ENCODE results near the gene PYCR2.
"Not testable (repeated sequence)": the region's sequence is repeated elsewhere in the genome, so short reads cannot be mapped to it uniquely, and the experiment has no call there.

Gene PYCR2

DNA sequence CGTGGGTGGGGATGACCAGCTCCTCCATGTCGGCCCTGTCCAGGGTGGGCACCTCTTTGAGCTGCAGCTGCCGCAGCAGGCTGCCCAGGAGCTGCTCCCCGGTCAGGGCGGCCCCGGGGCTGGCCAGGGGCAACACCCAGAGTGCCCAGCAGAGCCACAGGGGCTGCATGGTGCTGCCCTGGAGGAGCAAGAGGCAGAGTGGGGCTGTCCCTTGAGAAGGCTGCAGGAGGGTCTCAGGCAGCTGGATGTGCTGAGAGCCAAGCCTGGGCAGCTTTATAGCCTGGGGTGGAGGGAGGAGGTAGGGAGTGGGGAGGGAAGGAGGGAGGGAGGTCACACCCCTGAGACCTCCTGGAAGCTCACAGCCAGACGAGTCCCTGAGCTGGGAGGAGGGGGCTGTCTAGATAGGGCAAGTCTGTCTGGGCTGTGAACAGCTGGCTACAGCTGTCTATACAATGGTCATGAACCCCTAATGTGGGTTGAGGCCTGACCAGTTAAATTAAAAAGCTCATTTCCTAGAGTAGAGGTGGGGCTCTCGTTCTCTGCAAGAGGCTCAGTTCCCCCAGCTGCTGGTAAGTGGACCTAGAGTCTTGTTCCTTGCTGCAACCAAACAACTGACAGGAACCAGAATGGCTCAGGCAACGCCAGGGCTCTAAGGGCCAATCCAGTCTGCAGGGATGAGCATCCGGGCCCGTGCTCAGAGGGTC lies 35.0 kb downstream of the PYCR2 start, which contains the start of gene LEFTY1:
LEFTY1 (minus strand) TSS at position 249 of the 704 bp plus-strand sequence; CDS start at position 169, 80 bp downstream.
- no peak for DNase-seq

DNA sequence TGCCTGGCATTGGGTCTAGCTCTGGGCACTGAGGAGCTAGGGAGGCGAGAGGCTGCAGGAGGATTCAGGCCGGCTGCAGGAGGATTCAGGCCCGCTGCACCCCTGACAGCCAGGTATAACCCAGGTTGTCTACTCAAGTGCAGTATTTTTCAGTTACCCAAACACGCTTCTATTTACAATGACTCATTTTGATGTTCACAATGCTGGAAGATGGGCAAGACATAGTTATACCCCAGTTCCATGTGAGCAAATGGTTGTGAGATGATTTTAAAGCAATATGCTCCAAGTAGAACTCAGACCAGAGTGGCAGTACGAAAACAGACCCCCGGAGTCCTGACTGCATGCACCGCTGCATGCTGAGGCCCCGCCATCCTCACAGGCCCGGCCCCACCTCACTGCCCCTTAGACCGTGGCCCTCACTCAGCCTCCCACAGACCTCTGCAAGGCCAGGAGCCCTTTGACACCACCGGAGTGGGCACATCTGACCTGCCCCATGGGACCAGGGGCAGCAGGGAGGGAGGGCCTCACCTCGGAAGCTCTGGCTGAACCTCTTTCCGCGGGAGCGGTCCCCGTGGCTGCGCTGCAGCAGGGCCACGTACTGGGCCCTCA lies 35.7 kb downstream of the PYCR2 start:
- DNase-seq, result no peak

DNA sequence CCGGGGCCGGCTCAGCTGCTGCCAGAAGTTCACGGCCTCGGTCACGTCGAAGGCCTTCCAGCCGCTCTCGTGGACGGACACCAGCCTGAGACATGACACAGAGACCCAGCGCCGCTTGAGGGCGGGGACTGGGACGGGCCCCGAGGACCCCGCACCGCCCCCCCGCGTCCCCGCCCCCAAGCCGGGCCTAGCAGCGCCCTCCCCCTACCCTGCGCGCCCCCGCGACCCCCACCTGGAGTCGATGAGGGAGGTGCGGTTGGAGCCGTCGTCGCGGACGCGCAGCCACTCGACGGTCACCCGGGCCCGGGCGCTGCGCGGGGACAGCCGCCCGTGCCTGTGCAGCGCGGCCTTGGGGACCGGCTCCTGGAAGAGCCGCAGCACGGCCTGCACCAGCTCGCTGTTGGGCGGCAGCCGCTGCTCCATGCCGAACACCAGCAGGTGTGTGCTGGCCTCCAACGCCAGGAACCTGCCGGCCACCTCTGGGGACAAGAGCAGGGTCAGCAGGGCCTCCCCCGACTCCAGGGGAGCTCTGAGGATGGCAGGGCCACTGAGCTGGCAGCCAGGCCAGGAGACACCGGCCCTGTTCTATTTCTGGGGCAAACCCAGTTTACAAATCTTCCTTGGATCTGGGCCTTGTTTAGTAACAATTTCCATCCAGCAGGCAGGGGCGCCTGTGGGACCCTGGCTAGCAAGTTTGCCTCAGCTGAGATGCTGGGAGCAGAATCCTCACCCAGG lies 36.3 kb downstream of the PYCR2 start:
- not testable (repeated sequence) for DNase-seq

DNA sequence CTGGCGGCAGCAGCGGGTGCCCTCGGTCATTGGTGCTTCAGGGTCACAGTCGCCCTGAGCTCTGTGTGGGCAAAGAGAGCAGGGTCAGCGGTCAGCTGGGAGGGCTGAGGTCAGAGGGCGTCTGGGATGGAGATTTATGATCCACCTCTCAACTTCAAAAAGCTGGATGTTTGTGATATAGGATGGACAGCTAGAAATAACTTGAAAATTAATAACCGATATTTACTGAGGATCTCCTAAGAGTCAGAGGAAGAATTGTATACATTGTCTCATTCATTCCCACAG lies 37.1 kb downstream of the PYCR2 start:
- DNase-seq, result no peak

DNA sequence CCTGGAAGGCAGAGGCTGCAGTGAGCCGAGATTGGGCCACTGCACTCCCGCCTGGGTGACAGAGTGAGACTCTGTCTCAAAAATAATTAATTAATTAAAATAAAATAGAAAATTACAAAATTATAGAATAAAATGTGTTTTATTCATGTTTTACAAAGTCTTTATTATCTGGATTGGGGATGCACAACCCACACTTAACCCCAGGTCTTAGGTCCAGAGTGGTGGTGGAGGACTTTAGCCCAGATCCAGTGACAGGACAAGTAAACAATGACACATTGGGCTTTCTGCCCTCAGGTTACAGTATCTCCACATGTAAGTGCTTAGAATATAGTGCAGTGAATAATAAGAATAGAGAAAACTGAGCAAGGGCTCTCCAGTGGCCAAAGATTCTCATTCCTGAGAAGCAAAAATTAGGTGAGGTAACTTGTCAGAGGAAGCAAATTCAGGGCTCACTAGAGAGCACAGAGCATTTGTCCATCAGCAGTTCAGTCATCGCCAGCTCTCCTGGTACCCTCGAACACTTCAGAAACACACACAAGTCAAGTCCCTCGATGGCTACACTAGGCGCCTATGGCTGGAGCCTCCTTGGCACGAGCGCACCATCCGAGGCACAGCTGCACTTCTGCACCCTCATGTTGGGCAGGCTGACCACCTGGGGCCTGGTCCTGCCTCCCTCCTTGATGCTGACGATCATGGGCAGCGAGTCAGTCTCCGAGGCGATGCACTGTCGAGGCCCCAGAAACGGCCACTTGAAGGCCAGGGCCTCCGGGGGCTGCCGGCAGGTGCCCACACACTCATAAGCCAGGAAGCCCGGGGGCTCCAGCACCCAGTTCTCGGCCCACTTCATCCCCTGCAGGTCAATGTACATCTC lies 37.7 kb downstream of the PYCR2 start:
- DNase-seq, result no peak

DNA sequence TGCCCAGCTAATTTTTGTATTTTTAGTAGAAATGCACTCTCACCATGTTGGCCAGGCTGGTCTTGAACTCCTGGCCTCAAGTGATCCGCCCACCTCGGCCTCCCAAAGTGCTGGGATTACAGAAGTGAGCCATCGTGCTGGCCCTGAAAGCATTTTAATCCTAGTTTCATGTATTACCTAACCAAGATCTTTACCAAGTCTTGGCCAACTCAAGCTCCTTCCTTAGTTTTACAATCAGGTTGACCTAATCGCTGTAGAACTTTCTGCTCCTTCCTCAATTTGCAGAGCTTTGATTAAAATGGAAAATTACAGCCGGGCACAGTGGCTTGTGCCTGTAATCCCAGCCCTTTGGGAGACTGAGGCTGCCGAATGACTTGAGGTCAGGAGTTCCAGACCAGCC lies 38.7 kb downstream of the PYCR2 start:
- DNase-seq, result no peak

DNA sequence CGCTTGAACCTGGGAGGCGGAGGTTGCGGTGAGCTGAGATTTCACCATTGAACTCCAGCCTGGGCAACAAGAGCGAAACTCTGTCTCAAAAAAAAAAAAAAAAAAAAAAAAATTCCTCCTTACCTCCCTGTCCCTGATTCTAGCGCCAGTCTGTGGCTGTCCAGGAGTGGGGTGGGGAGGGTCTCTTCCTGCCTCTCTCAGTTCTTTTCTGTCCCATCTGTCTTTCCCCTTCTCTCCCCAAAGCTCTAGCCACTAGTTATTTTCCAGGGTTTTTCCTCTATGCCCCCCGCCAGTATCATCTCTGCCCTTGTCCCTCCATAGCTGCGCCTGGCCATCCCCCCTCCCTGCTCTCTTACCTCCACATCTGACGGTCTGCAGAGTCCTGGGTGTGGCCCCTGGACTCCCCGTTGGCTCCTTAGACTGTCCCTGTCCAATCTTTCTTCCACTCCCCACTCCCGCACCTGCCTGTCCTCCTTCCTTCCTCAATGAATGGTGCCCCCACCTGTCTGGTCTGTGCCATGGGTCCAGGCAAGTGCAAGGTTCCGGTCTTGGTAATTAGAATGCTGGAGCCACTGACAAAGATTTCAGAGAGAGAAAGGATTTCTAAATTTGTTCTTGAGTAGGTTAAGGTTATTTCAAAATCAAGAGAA lies 40.3 kb downstream of the PYCR2 start:
- DNase-seq, result no peak

DNA sequence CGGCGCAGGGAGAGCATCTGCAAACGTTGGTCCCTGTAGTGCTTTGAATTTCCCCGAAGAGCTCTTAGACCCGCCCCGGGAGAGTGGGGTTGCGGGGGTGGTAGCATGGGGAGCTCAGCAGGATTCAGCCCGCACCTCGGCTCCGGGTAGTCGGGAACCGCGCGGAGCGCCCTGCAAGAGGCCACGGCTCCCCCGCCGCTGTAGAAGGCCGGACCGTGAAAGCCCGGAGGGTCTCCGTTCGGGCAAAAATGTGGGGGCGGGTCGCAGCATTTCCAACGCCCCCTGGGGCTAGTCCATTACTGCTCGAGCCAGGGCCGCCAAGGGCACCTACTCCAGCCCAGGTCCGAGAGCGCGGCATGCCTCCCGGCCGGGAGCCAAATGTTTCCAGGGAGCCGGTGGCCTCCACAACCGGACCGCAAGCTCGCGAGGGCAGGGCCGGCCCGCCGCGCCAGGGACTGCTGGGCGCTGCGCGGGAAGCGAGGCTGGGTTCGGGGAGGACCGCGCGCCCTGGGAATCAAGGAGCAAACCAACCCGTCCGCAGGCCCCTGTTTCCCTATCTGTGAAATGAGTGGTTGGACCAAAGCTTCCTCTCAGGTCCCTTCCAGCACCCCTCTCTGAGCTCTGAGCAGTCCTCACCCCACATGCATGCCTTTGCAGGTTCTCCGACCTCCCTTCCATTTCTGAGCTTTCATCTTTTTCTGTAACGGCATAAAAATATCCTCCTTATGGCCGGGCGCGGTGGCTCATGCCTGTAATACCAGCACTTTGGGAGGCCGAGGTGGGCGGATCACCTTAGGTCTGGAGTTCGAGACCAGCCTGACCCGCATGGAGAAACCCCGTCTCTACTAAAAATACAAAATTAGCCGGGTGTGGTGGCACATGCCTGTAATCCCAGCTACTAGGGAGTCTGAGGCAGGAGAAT lies 41.1 kb downstream of the PYCR2 start:
- peak; percentile 82 for DNase-seq

DNA sequence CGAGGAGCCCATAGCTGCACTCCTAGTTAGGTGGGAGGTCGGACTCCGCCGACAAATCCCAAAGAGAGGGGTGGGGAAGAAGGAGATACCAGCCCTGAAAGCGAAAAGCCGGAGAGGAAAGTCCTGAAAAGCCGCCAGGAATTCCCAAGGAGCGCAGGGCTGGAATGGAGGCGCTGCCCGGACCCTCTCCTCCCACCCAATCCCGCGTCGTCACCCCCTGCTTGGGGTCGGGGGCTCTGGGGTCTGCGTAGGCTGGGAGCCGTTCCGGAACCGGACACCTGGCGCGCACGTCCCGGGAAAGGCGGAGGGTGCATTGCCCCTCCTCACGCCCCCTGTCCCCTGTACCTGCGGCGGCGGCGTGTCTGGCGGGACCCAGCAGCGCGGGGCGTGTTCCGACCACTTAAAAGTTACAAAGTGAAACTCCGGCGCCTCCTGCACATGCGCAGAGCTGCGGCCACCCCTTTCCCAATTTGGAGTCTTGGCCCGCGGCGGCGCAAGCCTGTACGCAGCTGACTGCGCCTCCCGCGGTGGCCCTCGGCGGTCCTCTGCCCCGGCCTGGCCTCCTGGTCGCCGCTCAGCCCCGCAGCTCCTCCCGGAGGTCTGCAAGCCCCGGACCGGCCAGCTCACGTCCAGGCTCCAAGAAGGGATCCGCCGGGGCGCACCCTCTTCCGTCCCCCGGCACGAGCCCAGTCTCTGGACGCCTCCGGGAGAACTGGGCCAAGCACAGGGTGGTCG lies 41.9 kb downstream of the PYCR2 start, which contains the start of gene TMEM63A:
TMEM63A (minus strand) TSS at position 422 of the 735 bp plus-strand sequence. CDS start 4,800 bp downstream, outside the sequence.
- DNase-seq, result peak; percentile 94

DNA sequence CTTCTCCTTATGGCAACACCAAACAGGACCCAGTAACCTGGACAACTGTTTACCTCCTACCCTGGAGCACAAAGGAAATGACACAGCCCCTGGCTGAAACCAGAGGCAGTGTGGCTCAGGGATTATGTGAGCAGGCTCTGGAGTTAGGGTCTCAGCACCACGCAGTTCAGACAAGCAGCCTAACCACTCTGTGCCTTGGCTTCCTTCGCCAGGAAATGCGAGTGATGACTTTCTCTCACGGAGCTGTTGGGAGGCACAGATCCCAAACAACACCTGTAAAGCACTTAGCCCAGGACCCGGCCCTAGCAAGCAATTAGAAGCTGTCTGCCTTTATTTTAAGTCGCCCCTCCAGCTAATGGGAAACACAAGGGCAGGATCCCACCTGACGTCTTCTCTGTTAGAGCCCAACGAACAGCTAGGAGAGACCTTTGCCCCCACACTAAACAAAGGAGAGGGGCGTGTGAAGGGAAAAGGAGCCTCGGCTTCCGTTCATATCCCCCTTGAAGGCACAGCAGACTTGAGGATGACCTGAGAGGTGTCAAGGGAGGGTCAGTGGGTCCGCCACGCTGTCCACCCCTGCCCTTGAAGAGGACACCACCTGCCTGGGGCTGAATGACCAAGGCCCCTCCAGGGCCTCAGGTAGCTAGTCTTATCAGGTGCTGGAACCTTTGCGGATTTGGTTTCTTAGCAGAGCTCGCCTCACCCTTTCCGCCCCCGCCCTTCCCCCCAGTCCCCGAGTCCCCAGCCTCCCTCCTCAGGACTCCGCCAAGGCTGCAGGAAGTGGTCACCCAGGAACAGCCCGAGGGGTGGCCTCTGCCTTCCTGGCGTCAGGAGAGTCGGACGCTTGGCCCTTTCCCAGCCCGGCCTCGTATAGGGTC lies 42.7 kb downstream of the PYCR2 start:
- peak; percentile 49 for DNase-seq

DNA sequence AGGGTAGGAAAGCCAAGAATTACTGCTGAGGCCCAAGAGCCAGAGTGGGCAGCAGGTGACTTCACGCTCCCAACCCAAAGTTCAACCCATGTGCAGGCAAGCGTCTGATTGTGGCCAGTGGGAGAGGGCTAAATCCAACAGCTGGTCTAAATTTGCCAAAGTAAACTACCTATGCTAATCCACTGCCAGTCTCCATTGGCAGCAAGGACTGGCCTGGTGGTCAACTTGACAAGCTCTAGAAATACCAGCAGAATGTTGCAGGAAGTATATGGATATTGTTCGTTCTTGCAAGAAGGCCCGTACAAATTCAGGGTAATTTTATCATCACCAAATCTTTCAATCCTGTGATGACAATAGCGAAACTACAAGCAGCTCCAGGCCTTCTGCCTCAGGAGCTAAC lies 43.4 kb downstream of the PYCR2 start:
- peak; percentile 44 for DNase-seq

DNA sequence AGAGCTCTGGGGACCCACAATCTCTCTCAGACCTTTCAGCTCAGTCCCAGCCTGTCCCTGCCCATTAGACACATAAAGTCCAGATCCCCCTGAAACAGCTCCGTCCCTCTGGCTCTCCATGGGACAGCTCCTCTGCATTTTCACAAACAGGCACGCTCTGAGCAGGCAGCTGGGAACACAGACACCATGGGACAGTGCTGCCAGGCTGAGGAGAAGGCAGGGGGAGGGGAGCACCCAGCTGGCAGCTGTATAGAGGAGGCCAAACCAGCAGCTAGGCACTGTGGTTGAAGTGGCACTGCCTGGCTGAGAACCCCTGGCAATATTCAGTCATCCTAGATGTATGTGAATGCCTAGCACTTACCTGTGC lies 43.8 kb downstream of the PYCR2 start:
- DNase-seq, result peak; percentile 45

DNA sequence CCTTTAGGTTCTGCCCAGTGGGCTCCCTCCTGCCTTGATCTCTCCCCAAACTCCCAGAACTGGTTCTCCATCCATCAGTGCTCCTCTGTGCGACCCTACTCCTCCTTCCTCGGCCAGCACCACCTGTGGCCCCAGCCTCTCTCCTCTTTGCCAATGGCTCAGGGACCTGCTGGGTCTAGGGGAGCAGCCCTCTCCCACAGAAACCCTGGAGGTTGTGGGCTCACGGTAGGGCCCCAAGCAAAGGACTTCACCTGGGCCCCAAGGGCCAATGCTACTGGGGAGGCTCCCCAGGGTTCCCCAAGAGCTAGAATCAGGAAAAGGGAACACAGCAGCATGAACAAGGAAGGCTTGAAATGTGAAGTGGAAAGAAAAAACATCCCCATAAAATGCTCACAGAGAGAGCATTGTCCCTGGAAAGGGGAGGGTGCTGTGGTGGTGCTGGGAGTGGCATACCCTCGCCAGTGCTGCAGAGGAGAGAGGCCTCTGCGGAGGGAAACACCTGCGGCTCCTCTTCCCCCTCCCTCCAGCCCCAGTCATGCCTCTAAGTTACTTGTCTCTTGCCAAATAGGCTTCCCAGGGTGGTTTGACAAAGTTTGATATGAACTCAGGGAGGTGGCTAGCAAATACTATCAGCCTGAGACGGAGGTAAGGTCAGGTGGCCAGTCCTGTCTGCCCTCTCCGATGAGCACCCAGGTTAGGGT lies 44.4 kb downstream of the PYCR2 start:
- peak; percentile 37 for DNase-seq

DNA sequence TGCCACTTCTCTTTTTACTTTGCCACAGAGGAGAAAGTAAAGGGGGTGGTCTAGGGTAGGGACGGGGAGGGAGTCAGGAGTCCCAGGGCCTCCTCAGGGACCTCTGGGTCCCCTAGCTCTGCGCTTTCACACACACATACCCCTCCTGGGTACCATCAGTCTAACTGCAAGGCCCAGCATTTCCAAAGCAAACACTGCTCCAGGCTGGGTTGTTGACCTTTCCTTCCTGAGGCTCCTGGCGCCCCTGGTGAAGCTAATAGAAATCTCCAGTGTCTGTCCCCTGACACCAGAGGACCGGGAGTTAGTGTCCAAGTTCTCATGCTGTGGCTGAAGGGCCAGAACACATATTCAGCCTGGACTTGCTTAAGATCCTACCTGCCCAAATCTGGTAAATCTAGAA lies 45.8 kb downstream of the PYCR2 start:
- no peak for DNase-seq

DNA sequence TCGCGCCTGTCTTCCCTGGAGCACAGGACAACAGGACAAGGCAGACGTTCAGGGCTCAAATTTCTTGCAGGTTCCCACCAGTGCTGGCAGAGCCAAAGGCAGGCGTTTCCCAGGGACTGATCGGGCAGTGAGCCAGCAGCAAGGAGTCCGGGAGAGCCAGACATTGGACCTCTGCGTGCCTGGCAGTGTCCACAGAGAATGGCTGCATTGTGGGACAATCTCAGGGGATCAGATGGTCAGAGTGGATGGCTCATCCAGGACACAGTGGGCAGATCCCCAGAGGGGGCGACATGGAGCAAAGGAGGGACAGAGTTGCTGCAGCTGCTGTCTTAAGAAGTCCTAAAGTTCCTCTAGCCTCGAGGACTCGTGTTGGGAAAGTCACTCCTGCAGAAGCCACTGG lies 46.5 kb downstream of the PYCR2 start:
- DNase-seq, result peak; percentile 61

DNA sequence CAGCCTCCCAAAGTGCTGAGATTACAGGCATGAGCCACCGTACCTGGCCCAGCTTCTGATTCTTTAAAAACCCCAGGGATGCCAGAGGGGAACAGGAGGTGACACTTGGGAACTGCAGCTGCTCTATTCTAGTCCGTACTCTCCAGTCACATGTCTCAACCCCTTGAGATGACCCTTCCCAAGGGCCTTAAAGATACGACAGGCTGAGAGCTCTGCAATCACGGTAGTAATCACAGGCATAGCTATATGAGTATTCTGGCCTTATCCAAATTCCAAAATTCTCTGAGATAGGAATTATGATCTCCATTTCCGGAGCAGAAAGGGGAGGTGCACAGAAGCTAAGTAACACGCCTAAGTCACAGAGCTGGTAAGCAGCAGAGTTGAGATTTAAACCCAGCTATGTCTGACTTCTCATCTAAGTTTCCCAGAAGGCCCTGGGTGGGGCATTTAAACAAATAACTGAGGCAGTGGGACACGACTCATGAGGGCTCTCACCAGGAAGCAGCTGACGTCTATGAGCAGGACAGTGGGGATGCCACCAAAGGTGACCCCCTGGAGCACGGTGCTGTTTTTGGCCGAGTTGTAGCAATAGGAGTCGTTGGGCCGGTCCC lies 47.0 kb downstream of the PYCR2 start:
- DNase-seq, result no peak

DNA sequence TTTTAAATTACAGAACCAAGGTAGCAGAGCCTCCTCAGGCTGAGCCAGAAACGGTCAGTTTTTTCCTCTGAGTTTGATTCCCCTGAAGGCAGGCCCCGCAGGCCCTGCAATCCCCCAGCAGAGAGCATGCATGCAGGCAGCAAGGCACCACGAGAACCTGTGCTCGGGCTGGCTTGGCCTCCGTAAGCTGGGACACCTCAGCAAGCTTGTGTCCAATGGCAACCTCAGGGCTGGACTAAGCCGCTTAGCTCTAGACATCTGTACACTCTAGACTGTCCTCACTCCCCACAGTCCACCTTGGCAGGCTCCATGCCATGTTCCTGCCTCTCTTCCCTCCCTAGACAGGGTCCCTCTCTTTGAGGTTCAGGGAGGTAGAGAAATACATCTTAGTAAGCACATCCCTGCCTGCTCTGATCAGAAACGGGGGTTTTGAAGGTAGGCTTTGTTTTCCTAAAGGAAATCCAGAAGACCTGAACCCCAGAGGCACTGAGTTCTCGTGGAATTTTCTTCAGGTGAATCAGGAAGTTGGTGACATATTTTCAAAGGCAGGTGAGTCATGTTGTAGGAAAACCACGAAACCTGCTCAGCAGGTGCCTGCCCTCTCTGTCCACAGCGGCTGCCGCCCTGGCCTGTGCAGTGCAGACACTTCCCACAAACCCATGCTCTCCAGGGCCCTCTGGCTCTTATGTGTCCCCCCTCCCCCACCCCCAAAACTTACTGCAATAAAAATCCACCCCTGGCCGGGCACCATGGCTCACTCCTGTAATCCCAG lies 48.8 kb downstream of the PYCR2 start:
- DNase-seq, result no peak

DNA sequence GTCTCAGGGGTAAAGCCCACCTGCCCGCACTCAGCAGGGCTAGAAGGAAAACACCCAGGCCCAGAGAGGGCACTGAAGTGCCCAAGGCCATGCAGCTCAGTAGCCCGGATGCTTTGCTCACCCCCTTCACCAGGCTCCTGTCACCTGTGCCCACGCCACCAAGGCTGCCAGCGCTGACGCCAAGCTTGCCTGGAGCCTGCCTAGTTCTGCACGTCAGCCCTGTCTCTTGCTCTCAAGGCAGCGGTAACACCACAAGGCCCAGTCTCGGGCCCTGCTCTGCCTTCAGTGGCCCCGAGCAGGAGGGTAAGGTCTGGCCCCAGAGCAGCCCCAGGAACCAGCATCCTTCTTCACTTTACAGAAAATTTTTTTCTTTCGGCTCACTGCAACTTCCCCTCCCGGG lies 49.6 kb downstream of the PYCR2 start:
- DNase-seq, result no peak

Data from right forelimb (tissue), 1 donor.